CD4-positive, alpha-beta T cell treated with Interleukin-12 subunit alpha and Interleukin-12 subunit beta, for 1 hour (primary cell): ENCODE data around the gene GUCY1B1.
A peak's percentile ranks its signal among the peaks of the same experiment; 100 is the strongest.
"Not testable (repeated sequence)": the region's sequence is repeated elsewhere in the genome, so short reads cannot be mapped to it uniquely, and the experiment has no call there.

Source experiments
- DNase-seq: peaks from one replicate; pipeline ENCODE4 v3.0.0-alpha.2; 2020

GUCY1B1 gene

DNA sequence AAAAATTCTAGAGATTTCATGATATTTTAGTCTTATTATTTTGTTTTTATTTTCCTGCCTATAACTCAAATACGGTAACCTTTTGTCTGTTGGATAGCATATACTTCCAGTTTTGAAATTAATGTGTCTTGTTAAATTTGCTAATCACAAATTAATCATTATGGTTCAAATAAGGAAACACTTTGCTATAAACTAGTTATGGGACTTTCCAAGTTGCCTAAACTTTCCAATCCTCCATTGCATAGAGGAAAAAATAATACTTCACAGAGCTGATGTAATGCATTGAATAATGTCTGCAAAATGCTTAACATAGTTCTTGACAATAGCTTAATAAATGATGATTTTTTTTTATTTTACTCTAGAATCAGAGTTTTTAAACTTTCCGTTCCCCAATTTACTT is 4.7 kb downstream of the GUCY1B1 start:
- no peak for DNase-seq

DNA sequence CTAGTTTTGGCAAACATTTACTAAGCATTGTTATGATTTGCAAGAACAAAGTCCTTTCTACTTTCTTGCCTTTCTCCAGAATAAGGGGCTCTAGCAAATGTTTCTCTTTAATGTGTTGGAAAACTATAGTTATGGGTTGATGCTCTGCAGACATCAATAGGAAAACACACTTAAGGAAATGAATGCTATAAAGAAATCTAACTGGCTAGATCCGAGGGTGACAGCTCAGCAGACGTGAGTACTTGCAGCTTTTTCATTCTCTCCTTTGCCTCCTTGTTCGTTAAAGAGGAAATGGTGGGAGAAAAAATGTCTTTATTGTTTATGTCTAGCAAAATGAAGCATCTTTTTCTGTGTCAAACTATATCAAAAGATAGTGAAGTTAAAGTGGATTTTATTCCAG is 6.3 kb downstream of the GUCY1B1 start:
- no peak for DNase-seq

DNA sequence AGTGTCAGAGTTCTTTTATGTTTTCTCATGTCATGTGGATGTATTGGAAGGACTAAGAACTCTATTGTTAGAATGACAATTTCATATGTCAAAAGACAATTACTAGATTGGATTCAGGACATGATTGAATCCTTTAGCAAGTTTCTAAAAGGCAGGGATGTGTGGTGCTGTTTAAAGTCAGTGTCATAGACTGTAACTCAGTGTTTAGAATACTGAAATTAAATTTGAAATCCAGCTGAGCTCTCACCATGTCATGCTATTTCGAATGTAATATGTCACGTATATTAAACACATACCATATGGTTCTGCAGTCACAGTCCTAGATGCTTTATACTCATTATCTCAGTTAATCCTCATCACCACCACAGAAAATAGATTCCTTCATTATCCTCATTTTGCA is 7.8 kb downstream of the GUCY1B1 start:
- no peak for DNase-seq

DNA sequence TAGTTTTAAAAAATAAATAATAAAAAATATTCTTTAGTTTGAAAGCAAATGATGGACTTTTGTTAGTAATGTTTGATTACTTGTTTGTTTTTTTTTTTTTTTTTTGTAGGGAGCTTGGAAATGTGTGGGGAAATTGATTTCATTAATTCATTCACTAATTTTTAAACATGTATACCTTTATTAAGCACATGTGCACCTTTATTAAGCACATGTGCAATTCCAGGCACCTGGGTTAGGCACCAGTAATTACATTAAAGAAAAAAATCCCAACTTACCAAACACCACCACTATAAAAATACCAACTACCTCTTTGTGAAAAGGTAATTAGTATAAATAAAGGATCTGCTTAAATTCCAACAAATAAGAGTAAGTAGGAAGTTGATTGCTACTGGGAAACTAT is 9.5 kb downstream of the GUCY1B1 start:
- DNase-seq, result no peak

DNA sequence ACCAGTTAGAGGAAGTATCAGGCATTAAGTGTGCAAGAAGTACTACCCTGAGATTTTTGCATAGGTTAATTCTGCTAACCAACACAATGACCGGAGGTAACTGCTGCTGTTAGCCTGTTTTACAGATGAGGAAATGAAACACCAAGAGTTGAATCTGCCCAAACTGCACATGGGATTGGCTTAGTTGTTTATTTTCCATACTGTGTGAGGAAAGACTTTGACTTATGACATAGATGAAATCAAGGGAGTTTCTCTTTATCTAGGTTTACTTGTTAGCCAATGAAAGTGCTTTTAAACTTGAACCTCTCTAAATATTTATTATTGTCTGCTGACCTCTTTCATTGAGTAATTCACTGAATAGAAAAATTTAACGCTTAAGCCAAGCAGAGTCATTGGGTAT is 10.3 kb downstream of the GUCY1B1 start:
- DNase-seq, result no peak

DNA sequence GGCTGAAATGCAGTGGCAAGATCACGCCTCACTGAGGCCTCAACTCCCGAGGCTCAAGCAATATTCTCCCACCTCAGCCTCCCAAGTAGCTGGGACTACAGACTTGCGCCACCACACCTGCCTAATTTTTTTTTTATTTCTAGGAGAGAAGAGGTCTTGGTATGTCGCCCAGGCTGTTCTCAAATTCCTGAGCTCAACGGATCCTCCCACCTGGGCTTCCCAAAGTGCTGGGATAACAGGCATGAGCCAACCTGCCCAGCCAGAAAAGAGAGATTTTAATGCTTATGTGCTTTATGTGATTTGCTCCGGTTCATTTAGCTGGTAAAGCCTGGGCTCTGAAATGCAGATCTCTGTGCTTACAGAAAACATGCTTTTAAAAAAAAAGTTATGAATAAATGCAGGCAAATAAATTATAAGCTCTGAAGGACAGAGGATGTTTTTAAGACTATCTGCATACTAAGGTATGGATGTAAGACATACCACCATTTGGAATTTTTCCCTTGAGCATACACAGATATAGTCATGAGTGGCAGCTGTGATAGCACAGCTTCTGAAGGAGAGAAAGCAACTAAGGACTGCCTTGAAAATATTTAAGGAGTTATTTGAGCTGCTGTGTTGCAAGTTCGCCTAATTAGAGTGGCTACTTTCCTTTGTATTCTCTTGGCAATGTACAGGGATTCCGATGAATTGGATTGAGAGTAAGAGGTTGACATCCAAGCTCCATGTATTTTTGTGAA is 13.8 kb downstream of the GUCY1B1 start:
- no peak for DNase-seq

DNA sequence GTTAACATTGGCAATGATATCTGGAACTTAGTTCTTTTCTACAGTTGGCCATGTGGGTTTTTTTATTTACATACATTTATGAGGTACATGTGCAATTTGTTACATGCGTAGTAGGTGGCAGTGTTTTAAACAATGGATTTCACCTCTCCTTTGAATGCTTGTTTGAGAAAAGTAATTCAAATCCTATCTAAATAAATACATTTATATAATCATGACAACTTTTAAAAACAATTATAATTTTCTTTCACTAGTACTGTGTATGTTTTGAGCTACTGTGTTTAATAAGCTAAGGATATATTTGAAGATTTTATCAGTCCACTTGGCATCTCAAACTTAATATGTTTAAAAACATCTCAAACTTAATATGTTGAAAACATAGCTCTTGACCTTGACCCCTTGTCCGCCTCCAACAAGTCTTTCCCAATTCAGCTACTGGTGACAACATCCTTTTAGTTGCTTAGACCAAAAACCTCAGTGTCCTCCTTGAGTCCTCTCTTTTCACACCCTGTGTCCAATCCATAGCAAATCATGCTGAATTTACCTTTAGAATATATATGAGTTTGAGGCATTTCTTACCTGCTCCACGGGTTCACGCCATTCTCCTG is 14.5 kb downstream of the GUCY1B1 start:
- DNase-seq, result no peak

DNA sequence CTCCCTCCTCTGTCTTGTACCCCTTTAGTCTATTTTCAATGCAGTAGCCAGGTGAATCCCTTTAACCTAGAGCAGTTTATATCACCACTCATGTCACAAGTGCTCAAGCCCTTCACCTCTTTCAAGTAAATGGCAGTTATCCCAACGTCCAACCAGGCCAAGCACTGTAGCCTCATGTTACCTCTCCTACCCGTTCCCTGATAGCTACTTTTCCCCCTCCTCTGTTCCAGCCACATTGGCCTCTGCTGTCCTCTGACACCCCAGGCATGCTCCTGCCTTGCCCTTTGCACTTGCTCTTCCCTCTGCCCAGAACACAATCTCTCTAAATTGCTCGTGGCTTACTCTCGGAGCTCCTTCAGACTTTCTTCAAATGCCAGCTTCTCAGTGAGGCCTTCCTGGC is 15.2 kb downstream of the GUCY1B1 start:
- no peak for DNase-seq

DNA sequence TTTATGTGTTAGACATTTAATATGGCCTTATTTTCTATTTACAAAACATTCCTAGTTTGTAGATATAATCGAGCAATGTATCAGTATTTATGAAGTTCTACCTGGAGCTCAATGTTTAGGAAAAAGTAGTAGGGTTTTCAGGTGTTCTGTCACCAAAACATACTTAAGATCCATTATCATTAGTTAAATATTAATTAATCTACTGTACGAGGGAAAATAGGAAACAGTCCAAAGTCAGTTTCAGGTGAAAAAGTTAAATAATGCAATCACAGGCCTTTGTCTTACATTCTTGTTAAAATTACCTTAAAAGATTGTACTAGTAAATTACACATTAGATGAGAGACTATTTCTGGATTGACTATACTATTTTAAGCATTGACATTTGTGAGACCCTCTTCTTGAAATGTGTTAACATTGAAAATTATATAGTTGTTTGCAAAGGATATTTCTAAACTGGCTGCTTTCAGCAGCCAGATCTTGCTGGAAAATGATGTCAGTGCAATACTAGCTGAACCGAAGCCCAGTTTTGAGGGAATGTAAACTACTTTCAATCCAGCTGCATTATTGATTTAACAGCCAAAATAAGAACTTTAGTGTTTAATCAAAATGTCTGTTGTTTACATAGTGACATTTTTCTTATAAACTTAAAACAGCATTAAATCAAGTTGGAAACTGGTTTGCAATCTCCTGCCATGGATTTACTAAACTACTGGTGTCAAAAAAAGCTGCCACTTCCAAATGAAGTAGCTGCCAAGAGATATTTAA is 19.3 kb downstream of the GUCY1B1 start:
- DNase-seq, result no peak

DNA sequence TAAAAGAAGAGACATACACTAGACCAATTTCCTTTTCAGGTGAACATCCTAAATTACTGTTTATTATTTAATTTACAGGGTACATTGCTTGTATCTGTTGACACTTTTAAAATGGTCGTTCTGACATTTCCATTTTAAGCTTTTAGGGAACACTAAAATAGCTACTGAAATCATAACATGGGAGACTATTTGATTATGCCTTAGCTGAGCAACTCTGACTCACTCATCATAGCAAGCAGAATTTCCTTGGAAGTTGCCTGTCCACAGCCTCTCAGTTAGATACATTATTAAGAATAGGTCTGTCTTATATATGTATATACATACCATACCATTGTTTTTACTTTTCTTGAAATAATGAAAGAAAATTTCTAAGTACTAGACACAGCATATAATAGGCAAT is 22.0 kb downstream of the GUCY1B1 start:
- no peak for DNase-seq

DNA sequence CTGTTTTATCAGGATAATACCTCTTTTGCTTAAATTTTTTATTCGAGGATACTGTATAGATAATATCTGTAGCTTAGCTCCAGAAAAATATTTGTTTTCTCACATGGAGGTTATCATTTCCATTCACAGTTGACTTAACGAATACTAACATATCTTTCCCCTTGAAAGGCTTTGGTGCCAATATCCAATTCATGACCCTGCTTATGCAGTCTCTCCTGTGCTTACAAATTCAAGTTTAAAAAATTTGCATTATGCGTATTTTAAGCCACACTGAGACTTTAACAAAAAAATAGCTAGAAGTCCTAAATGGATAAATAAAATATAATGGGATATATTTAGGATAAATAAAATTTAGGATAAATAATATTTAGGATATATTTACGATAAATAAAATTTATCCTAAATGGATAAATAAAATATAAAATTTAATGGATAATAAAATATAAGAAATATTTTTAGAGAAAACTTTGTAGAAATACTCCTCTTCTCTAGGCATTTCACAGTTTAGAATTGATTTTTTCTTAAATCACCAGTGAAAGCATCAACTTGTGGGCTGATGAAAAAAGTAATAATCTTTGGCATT is 22.5 kb downstream of the GUCY1B1 start:
- DNase-seq, result no peak

DNA sequence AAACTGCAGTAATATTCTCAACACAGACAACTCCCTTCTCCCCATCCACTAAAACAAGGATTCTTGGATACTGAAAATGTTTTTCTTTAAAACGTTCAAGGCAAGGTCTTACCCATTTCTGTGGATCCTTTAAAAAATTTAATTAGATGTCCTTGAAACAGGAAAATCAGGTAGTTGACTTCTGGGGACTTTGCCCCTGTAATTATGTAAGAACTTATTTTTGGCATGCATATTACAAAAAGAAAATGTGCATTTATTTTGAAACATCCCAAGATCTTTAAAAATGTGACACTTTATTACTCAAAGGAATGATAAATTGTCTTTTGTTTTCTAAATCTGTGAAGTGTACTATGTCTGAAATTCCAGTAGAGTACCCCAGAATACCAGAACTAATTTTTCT is 25.8 kb downstream of the GUCY1B1 start:
- DNase-seq, result no peak

DNA sequence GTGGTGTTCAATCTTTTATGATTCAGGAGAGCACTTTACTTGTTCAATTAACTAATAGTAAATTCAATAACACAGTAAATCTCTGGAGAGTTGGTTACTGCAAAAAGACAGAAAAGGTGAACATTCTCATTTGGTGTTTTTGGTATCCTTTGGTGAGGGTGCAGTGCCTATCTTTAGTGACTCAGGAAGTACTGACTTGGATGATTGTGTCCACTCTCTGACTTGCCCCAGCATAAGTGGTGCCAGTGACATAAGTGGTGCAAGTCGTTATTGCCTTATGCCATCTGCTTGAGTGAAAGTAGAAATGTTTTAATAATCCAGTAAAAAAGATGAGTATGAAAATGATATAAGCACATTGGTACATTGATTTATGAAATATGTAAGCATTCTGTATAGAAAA is 27.0 kb downstream of the GUCY1B1 start:
- DNase-seq, result no peak

DNA sequence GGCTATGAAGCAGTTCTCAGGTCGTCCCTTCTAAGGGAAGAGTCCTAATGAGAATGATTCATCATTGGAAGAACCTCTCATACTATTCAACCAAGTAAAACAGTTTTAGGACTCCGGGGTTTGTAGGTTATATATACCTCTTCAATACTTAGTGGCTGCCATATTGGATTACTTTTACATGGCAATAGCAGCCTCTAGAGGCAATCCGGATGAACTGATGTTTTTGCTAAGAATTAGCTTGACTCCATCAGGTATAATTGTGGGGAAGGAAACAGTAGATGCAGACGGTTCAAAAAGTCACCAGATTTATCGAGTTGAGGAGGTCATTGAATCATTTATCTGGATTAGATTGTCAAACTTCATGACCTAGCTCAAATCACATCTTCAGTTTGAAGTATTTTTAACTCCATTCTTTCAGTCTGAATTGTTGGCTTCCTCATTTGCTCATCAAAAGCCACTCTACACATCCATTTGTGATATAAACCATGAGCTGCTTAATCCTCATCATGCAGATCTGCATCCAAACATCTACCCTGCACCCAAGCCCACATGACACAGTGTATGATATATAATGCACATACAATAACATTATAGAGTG is 28.4 kb downstream of the GUCY1B1 start:
- peak; percentile 29 for DNase-seq

DNA sequence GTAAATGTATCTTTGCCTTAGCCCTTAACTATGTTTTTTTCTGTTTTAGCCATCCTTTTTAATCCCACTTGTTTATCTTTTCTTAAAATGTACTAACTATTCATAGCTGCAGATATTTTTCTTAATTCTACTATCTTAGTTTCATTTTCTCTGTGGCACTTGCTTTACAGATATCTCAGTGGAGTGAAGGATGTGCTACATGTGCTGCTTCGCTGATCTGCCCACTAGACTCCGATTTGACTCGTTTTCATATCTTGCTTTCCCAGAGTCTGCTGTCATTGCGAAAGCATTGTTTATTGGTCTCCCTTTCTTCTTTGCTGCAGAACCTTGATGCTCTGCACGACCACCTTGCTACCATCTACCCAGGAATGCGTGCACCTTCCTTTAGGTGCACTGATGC is 30.6 kb downstream of the GUCY1B1 start:
- no peak for DNase-seq

DNA sequence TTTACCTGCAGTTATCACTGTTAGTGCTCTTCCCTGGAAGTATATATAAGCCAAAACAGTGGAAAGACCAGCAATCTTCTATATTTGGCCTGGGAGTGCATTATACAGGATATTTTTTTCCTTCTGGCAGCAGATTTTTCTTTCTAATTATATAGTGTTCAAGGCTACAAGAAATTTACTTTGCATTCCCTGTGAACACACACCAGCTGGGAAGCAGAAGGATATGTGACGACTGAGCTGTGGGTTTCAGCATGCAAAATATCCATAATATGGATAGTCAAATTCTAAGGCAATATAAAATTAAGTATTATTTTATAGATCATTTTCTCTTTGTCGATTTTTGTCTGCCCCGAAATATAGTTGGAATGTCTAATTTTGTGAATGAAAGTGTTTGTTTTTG is 31.2 kb downstream of the GUCY1B1 start:
- DNase-seq, result no peak

DNA sequence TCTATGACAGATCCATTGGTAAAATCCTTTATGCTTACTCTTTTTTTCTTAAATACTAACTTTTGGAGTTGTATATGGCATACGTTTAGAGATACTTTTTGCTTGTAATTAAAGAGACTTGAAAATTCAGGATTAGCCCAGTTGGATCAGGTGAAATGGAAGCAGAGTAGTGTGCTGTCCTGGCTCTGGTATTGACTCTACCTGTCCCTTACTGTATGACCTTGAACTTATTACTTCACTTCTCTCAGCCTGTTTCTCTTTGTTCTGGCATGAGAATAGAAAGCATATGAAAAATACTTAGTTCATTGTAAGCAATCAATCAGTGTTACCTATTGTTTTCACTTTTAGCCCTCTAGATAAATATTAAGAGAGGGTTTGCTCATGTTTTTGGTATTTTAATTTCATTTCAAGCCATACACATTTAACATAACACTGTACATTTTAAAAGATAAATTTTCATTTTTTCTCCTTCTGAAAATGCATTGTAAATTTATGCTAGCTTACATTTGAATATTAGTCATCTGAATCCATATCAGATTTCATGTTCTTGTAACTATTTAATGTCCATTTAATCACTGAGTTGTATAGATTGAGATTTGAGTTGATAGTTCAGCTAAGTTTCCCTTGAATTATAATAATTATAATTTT is 35.9 kb downstream of the GUCY1B1 start:
- DNase-seq, result no peak

DNA sequence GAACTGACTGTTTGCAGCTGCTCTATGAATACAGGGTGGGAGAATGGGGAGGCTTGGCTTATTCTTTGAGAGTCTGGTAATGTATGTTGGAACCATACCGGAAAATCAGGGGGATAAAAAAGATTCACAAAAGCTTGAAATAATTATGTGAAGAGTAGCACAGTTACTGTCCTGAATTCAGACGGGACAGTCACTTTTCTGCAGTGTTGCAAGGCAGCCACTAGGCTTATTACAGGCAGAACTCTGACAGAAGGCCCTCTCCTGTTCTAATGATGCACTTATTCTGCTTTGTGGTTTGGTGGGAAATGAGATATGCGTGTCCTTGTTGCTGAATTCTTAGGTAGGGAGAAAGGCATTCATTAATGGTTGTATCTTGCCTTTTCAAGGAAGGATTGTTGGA is 37.2 kb downstream of the GUCY1B1 start:
- no peak for DNase-seq

DNA sequence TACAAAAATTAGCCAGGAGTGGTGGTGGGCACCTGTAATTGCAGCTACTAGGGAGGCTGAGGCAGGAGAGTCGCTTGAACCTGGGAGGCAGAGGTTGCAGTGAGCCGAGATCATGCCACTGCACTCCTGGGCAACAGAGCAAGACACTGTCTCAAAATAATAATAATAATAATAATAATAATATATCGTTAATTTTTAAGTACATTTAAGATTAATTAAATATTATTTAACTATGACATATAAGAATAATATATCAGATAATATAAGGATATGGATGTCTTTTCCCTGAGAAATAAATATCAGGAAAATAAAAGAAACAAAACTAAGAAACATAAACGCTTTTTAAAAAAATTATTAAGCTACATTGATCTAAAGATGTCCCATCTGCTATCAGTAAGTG is 38.8 kb downstream of the GUCY1B1 start:
- not testable (repeated sequence) for DNase-seq

DNA sequence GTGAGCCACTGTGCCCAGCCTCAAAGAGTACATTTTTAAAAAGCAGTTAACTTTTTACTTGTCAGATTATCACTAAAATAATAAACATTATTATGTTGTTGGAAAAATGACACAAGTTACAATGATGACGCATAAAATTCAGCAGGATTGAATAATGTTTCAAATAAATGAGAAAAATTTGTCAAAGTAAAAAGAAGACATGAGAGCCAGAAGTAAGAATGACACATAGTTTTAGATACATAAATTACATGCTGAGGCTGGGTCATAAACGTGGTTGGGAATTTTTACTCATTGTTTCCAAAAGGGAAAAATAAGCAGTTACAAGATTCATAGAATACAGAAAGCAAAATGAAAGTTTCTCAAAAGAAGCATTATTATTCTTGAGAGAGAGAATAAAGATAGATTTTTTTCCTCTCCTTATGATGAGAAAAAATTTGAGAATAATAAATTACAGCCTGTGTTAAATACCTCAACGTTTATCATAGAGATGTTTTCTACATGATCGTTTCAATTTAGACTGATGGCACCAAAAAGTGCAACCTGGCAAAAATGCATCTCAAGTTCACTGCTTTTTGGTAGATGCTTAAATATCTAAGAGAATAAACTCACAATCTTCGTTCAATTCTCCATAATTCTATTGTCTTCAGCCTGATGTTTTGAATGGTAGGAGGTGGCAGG is 40.4 kb downstream of the GUCY1B1 start:
- no peak for DNase-seq

DNA sequence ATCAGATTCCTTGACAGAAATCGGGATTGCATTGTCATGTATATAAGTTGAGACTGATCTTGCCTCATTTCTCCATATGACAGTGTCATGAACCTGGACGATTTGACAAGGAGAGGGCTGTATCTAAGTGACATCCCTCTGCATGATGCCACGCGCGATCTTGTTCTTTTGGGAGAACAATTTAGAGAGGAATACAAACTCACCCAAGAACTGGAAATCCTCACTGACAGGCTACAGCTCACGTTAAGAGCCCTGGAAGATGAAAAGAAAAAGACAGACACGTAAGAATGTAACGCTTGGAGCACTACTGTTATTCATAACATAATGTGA is 40.9 kb downstream of the GUCY1B1 start:
- no peak for DNase-seq

DNA sequence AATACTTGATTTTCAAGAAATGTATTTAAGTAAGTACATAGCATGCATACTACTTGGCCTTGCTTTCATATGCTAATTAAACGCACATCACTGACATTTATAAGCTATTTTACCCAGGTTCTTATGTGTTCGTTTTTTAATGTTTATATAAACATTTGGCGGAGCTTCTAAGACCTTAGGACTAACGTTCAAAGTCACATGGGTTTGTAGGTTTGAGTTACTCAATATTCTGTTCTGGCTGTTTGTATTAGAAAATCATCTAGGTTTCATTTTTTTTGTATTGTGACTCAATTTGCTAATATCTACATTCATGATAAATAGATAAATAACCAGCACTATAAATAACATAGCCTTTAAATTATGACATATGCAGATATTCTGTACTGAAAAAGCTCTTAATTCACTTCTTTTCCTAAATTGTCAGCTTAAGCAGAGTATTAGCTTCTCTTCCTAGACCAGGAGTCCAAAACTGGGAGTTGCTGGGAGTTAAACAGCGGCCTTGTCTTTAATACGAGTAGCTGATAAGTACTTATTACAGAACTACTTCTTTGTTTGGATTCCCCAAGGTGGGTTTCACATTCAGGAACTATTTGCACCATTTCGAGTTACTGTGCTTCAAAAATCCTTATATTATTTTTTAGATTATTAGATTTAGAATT is 42.0 kb downstream of the GUCY1B1 start:
- DNase-seq, result no peak
